Prostate gland (tissue), 2 donors: ENCODE results near the gene TBCK. TPM values are rescaled to one million over a fixed set of nuclear protein-coding genes. Genes with fewer than 3 reads are reported as not detected.

Experiments
- DNase-seq: peaks from one replicate; pipeline ENCODE4 v3.0.0-alpha.2; 2019; ENCODE audit warnings: low spot score
- H3K27ac ChIP-seq, 2 donors: fragments of 200-600 bp; sonication (generic); 2 replicates each; pipeline ENCODE4 v1.5.1; 2017 to 2019
- H3K27me3 ChIP-seq: fragments of 200-600 bp; sonication (generic); replicated peaks from 2 replicates; pipeline ENCODE4 v1.5.1; 2019; ENCODE audit not compliant: insufficient read depth
- H3K36me3 ChIP-seq, 2 donors: fragments of 200-600 bp; sonication (generic); 1 replicate in 1 of 2; 2 replicates in 1 of 2; pipeline versions ENCODE4 v1.5.1 to v1.8.1; 2017 to 2019
- H3K4me1 ChIP-seq: fragments of 200-600 bp; sonication (generic); replicated peaks from 2 replicates; pipeline ENCODE4 v1.5.1; 2019
- H3K4me3 ChIP-seq, 2 donors: fragments of 200-600 bp; sonication (generic); 2 replicates each; pipeline ENCODE4 v1.5.1; 2017 to 2019
- H3K9me3 ChIP-seq: fragments of 200-600 bp; sonication (generic); 2 replicates; pipeline ENCODE4 v1.5.1; 2017
- POLR2A ChIP-seq: fragments of 450-650 bp; IDR thresholded peaks from one replicate; pipeline ENCODE4 v1.6.1; 2016; ENCODE audit warnings: antibody characterized with exemption, mild to moderate bottlenecking
- POLR2AphosphoS5 ChIP-seq: sonication (generic); formaldehyde crosslinking; IDR thresholded peaks from one replicate; pipeline ENCODE4 v1.6.1; 2017; ENCODE audit warnings: antibody characterized with exemption
- WGBS: methylation state at CpG from one replicate; pipeline ENCODE4 v1.1.5; 2018; 5-methylcytosine and 5-hydroxymethylcytosine counted together
- intact Hi-C: fragments of 100-400 bp; cut with DNase I; formaldehyde crosslinking; loops from one replicate; pipeline ENCODE4 v1.14.2; 2022
- total RNA-seq, 2 donors: library from RNA; depleted of rRNA; stranded (reverse); fragments of >200 nt; gene quantifications; one replicate each; pipeline ENCODE4 v1.1.0, GENCODE V29; 2016
- TF ChIP-seq, protein P1 (sequence below), 4 experiments: fragments of 200-600 bp in 2 of 4; fragments of 450-650 bp in 2 of 4; sonication (generic) in 2 of 4; IDR thresholded peaks; 1 replicate in 3 of 4; 2 replicates in 1 of 4; pipeline ENCODE4 v1.5.1; 2016 to 2019; ENCODE audit warnings: antibody characterized with exemption in 4 of 4, mild to moderate bottlenecking in 2 of 4, moderate library complexity in 2 of 4

Gene TBCK
- total RNA-seq, 2 donors from 2014 or later, result 29.8 to 32.3 TPM

- no peaks in the 10 kb centered on the region for H3K9me3 ChIP-seq
Measured at GRCh38 chr4:106192131-106192530, 123.9 kb downstream of the TBCK start.

DNA sequence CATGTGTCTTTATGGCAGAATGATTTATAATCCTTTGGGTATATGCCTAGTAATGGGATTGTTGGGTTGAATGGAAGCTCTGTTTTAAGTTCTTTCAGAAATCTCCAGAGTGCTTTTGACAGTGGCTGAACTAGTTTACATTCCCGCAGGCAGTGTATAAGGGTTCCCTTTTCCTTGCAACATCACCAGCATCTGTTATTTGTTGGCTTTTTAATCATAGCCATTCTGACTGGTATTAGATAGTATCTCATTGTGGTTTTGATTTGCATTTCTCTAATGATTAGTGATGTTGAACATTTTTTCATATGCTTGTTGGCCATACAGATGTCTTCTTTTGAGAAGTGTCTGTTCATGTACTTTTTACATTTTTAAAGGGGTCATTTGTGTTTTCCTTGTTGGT, 129.8 kb downstream of the TBCK start:
- no peaks in the 10 kb centered on the region for H3K4me1 ChIP-seq
- H3K27me3 ChIP-seq, result no peaks in the 10 kb centered on the region
- WGBS, result 96% methylated on average over 1 of the region's 1 CpG
- H3K36me3 ChIP-seq, result no peaks in the 10 kb centered on the region
- DNase-seq, result no peak
- intact Hi-C loops, result no loop called here
- TF ChIP-seq POLR2A, result no peak
- TF ChIP-seq, protein P1, sequence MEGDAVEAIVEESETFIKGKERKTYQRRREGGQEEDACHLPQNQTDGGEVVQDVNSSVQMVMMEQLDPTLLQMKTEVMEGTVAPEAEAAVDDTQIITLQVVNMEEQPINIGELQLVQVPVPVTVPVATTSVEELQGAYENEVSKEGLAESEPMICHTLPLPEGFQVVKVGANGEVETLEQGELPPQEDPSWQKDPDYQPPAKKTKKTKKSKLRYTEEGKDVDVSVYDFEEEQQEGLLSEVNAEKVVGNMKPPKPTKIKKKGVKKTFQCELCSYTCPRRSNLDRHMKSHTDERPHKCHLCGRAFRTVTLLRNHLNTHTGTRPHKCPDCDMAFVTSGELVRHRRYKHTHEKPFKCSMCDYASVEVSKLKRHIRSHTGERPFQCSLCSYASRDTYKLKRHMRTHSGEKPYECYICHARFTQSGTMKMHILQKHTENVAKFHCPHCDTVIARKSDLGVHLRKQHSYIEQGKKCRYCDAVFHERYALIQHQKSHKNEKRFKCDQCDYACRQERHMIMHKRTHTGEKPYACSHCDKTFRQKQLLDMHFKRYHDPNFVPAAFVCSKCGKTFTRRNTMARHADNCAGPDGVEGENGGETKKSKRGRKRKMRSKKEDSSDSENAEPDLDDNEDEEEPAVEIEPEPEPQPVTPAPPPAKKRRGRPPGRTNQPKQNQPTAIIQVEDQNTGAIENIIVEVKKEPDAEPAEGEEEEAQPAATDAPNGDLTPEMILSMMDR (IDR thresholded peaks at IDR 0.05), result no peak
- TF ChIP-seq POLR2AphosphoS5, result no peak
- no peak overlapping the region for H3K4me3 ChIP-seq
- H3K9me3 ChIP-seq, result no peaks in the 10 kb centered on the region
- H3K27ac ChIP-seq, result no peak overlapping the region

More at GRCh38 chr4:106192131-106192530, 123.9 kb downstream of the TBCK start:
- Histone ChIP-seq H3K27me3 (no peaks in the 10 kb centered on the region), H3K4me1 (no peaks in the 10 kb centered on the region), H3K27ac (no peak overlapping the region), H3K36me3 (no peaks in the 10 kb centered on the region), H3K4me3 (no peak overlapping the region)
- intact Hi-C loops, result loop anchor here (10.0 kb wide), 1 partner anchor 297 kb away; the partner anchor contains the start of gene NPNT
- WGBS, result 88% methylated on average over 1 of the region's 1 CpG
- no peak for DNase-seq
- TF ChIP-seq POLR2A (no peak), POLR2AphosphoS5 (no peak)
- TF ChIP-seq, protein P1 (IDR thresholded peaks at IDR 0.05), result no peak

GRCh38 chr4:106183551-106183950, 132.5 kb downstream of the TBCK start:
- Histone ChIP-seq H3K27ac (no peak overlapping the region), H3K4me3 (no peak overlapping the region), H3K27me3 (no peaks in the 10 kb centered on the region), H3K9me3 (no peaks in the 10 kb centered on the region), H3K4me1 (no peaks in the 10 kb centered on the region), H3K36me3 (no peaks in the 10 kb centered on the region)
- TF ChIP-seq POLR2A (no peak), POLR2AphosphoS5 (no peak)
- TF ChIP-seq, protein P1 (IDR thresholded peaks at IDR 0.05), result no peak
- DNase-seq, result no peak
- intact Hi-C loops, result no loop called here

GRCh38 chr4:106172861-106173260, 143.1 kb downstream of the TBCK start:
- Histone ChIP-seq H3K36me3 (no peaks in the 10 kb centered on the region), H3K27me3 (no peaks in the 10 kb centered on the region), H3K4me1 (no peaks in the 10 kb centered on the region), H3K4me3 (no peak overlapping the region), H3K27ac (no peak overlapping the region), H3K9me3 (no peaks in the 10 kb centered on the region)
- TF ChIP-seq POLR2A (no peak), POLR2AphosphoS5 (no peak)
- TF ChIP-seq, protein P1 (IDR thresholded peaks at IDR 0.05), result no peak
- no peak for DNase-seq
- intact Hi-C loops, result no loop called here

DNA sequence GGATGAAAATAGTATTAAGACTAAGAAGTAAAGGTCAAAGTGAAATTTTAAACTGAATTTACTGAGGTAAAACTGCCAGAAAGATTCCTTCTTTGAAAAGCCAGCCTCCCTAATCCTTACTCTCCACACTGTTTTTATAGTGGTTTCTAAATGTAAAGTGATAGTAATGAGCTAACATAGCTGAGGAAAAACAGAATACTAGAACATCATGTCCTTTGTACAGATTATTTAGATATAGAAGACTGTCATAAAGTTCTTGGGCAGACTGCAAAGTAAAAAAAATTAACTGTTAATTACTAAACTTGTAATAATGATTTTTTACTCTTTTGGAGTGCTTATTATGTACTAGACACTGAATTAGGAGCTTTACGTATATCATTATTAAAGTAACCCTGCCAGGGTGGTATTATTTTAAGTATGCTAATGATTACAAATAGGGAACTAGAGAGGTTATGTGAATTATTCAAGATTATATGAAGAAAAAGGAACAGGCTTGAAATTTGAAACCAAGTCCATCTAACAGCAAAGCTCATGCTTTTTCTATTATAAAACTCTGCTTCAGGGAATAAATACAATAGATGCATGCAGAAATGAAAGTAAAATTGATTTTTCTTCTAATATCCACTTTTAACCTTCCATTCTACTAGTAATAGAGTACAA, 150.5 kb downstream of the TBCK start:
- TF ChIP-seq, protein P1 (IDR thresholded peaks at IDR 0.05), result no peak
- TF ChIP-seq POLR2AphosphoS5 (no peak), POLR2A (no peak)
- intact Hi-C loops, result loop anchor here (10.0 kb wide), 1 partner anchor 271 kb away; the partner anchor contains the start of gene NPNT
- H3K4me3 ChIP-seq, result no peak overlapping the region
- no peaks in the 10 kb centered on the region for H3K9me3 ChIP-seq
- H3K27me3 ChIP-seq, result no peaks in the 10 kb centered on the region
- H3K4me1 ChIP-seq, result no peaks in the 10 kb centered on the region
- WGBS, result 43% methylated on average over 1 of the region's 1 CpG
- DNase-seq, result no peak
- no peaks in the 10 kb centered on the region for H3K36me3 ChIP-seq
- H3K27ac ChIP-seq, result no peak overlapping the region
